T-helper 17 cell (primary cell): ENCODE data around the gene SLX9. TPM values are rescaled to one million over a fixed set of nuclear protein-coding genes. Genes with fewer than 3 reads are reported as not detected.

ENCODE experiments used
- ATAC-seq: fragments of 150-1000 bp; cut with Tn5 transposase; 2 replicates; pipeline ENCODE4 v1.10.0; 2021; ENCODE audit warnings: mild to moderate bottlenecking, moderate library complexity
- DNase-seq, 3 donors: peaks; one replicate each; pipeline versions ENCODE4 v3.0.0 to v3.0.0-alpha.2; 2020 to 2021
- H3K9me3 ChIP-seq: one replicate; pipeline ENCODE4 v1.7.0; 2013; ENCODE audit warnings: low read length, mild to moderate bottlenecking; ENCODE audit not compliant: control insufficient read depth, poor library complexity, severe bottlenecking
- H3K27ac Mint-ChIP-seq: one replicate; pipeline ENCODE4 v1.8.0; 2022; ENCODE audit warnings: mild to moderate bottlenecking, moderate library complexity, mixed read lengths
- H3K27me3 Mint-ChIP-seq: one replicate; pipeline ENCODE4 v1.8.0; 2022; ENCODE audit warnings: mixed read lengths
- H3K36me3 Mint-ChIP-seq: one replicate; pipeline ENCODE4 v1.8.0; 2022; ENCODE audit warnings: low read depth, mixed read lengths
- H3K4me1 Mint-ChIP-seq: one replicate; pipeline ENCODE4 v1.8.0; 2022; ENCODE audit warnings: mild to moderate bottlenecking, mixed read lengths
- H3K4me3 Mint-ChIP-seq: one replicate; pipeline ENCODE4 v1.8.0; 2022; ENCODE audit warnings: mild to moderate bottlenecking, moderate library complexity, mixed read lengths
- total RNA-seq, 4 donors: library from RNA in 2 of 4; stranded (reverse) in 2 of 4; gene quantifications; one replicate each; pipeline ENCODE4 v1.2.3 and lab custom pipeline; 2022 to 2026

The SLX9 gene
- total RNA-seq, 2 donors from 2014 or later = 14.0 to 15.4 TPM

GRCh38 chr21:44985441-44986401 is 45.9 kb downstream of the SLX9 start:
- Mint-ChIP-seq H3K27ac (no peak overlapping the region), H3K36me3 (no peaks in the 10 kb centered on the region), H3K27me3 (no peaks in the 10 kb centered on the region), H3K4me1 (no peaks in the 10 kb centered on the region), H3K4me3 (no peak overlapping the region)
- no peak for ATAC-seq
- peak in 1 of 3 donors; percentile 6 for DNase-seq
- no peaks in the 10 kb centered on the region for H3K9me3 ChIP-seq

DNA sequence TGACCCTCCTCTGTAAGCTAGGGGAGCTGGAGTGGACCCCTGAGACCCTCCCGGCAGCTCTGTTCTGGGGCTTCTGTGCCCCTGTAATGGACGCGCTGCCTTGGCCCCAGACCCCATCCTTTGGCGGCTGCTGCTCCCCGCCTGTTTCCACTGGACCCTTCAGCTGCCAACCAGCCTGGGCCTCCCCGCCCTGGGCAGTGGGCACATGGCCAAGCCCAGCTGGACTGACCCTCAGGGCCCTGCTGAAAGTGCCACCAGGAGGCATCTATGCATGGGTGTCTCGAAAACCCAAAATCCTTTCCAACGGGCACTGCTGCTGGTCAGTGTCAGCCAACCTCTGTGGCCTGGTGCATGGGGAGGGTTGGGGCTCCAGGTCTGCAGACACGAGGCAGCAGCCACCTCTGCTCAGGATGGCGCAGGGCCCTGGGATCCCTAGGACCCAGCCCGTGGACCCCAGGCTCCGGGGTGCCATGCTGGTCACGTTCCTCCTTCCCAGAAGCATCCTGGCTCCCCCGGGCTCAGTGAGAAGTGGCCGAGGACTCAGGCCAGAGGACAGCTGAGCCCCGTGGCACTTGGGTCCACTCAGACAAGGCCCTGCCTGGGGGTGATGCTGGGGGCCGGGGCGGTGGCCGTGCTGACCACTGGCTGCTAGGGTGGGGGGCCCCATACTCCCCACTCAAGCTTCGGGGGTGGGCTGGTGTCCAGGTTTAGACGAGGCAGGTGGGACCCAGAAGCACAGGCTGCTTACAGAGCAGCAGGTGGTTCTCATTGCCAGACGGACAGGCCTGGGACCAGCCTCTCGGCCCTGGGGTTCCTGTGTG is 46.9 kb downstream of the SLX9 start:
- H3K4me1 Mint-ChIP-seq = no peaks in the 10 kb centered on the region
- H3K9me3 ChIP-seq = no peaks in the 10 kb centered on the region
- H3K27ac Mint-ChIP-seq = no peak overlapping the region
- no peaks in the 10 kb centered on the region for H3K36me3 Mint-ChIP-seq
- no peak for ATAC-seq
- peak in 1 of 3 donors; percentile 11 for DNase-seq
- no peaks in the 10 kb centered on the region for H3K27me3 Mint-ChIP-seq
- H3K4me3 Mint-ChIP-seq = no peak overlapping the region

GRCh38 chr21:44987301-44987885 is 47.6 kb downstream of the SLX9 start:
- H3K27ac Mint-ChIP-seq = no peak overlapping the region
- H3K9me3 ChIP-seq = no peaks in the 10 kb centered on the region
- H3K4me3 Mint-ChIP-seq = no peak overlapping the region
- H3K4me1 Mint-ChIP-seq = no peaks in the 10 kb centered on the region
- no peak for DNase-seq
- no peaks in the 10 kb centered on the region for H3K27me3 Mint-ChIP-seq
- ATAC-seq = no peak
- H3K36me3 Mint-ChIP-seq = no peaks in the 10 kb centered on the region

GRCh38 chr21:44987886-44988606 is 48.2 kb downstream of the SLX9 start:
- Mint-ChIP-seq H3K27ac (no peak overlapping the region), H3K27me3 (no peaks in the 10 kb centered on the region), H3K4me1 (no peaks in the 10 kb centered on the region), H3K4me3 (no peak overlapping the region), H3K36me3 (no peaks in the 10 kb centered on the region)
- no peak for ATAC-seq
- DNase-seq = no peak
- no peaks in the 10 kb centered on the region for H3K9me3 ChIP-seq

DNA sequence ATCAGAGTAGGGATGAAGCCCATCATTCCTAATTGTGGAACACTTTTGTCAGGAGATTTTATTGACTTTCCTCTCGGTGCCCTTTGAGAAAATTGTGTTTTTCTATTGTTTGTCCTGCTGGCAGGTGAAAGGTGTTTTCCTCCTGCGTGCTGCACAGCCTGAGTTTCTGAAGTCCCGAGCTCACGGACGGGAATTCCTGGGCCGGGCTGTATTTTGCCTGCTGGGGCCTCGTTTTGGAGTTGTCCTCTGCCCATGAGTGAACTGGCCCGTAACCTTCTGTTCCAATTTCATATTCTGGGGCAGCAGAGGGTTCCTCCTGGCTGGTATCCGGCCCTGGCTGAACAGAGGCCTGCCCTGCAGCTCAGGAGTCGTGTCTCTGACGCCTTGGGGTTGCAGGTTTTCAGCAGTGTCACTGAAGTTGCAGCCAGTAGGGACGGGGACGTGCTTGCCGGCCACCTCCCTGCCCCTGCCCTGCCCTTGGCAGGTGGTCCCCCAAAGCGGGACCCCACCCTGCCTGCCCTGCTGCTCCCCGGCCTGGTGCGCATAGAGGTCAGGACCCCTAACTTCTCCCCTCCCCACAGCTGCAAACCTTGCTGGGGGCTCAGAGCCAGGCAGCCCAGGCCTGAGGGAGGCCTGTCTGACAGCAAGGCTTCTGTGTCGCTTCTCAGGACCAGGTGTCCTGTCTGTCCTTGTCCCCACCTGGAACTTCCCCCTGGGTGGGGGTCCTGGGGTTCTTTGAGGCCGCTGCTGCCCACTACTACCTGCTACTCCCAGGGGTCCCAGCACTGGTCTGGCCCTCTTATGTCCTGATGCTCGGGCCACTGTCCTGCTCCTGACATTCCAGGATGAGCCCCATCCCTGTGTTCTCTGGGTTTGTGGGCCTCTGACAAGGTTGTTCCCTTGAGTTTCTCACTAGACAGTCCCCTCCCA is 49.0 kb downstream of the SLX9 start:
- no peak overlapping the region for H3K4me3 Mint-ChIP-seq
- ATAC-seq = no peak
- no peaks in the 10 kb centered on the region for H3K9me3 ChIP-seq
- no peak overlapping the region for H3K27ac Mint-ChIP-seq
- no peaks in the 10 kb centered on the region for H3K4me1 Mint-ChIP-seq
- H3K36me3 Mint-ChIP-seq = no peaks in the 10 kb centered on the region
- no peaks in the 10 kb centered on the region for H3K27me3 Mint-ChIP-seq
- DNase-seq = no peak

DNA sequence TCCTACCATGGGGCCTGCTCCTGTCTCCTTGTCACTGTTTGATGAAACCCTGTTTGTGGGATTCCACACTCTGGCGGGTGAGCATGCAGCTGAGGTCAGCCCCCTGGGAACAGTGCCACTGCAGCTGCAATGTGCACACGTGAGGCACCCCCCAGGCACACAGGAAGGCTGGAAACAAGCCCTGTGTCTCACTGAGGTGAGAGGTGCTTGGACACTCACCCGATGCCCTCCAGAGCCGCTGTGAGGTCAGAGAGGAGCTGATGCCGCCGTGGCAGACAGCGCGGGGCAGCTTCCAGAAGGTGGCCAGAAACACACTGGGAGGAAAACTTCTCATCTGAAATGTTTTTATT is 49.7 kb downstream of the SLX9 start:
- DNase-seq (no peak), ATAC-seq (no peak)
- Mint-ChIP-seq H3K27me3 (no peaks in the 10 kb centered on the region), H3K36me3 (no peaks in the 10 kb centered on the region), H3K4me1 (no peaks in the 10 kb centered on the region), H3K27ac (no peak overlapping the region), H3K4me3 (no peak overlapping the region)
- no peaks in the 10 kb centered on the region for H3K9me3 ChIP-seq

DNA sequence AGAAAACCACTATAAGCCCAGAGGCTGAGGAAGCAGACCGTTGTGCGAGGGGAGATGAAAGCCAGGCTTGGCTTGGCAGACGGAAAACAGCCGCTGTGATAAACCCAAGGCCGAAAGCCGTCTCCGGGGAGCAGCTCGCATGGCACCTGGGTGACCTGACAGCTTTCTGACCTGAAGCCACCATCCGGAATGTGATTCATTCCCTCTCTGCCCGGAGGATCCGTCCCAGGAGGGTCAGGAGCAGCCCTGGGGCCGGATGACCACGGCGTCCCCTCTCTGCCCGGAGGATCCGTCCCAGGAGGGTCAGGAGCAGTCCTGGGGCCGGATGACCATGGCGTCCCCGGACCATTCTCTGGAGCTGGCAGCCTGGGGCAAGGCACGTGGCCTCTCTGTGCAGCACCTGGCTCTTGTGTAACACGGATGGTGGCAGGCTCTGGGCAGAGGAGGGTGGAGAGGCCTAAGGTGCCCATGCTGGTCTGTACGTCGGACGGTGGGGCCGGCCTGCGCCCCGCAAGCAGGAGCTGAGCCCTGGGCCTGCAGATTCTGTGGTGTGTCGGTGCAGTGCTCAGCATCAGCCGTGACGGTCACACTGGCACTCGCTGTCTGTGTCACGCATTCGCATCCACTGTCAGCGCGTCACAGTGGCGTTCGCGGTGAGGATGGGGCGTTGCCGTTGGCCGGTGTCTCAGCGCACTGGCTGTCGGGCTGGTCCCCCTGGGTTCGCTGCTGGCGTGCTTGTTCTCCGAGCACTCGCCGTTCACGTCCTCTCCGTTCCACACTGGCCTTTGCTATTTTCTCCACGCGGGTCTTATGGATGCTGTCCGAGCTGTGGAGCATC is 50.3 kb downstream of the SLX9 start:
- ATAC-seq (no peak), DNase-seq (no peak)
- no peak overlapping the region for H3K4me3 Mint-ChIP-seq
- H3K9me3 ChIP-seq = no peaks in the 10 kb centered on the region
- no peak overlapping the region for H3K27ac Mint-ChIP-seq
- no peaks in the 10 kb centered on the region for H3K4me1 Mint-ChIP-seq
- H3K36me3 Mint-ChIP-seq = no peaks in the 10 kb centered on the region
- H3K27me3 Mint-ChIP-seq = no peaks in the 10 kb centered on the region

- no peak overlapping the region for H3K4me3 Mint-ChIP-seq
- DNase-seq (no peak), ATAC-seq (no peak)
- no peaks in the 10 kb centered on the region for H3K36me3 Mint-ChIP-seq
- H3K27me3 Mint-ChIP-seq = no peaks in the 10 kb centered on the region
- H3K4me1 Mint-ChIP-seq = no peaks in the 10 kb centered on the region
- H3K9me3 ChIP-seq = no peaks in the 10 kb centered on the region
- H3K27ac Mint-ChIP-seq = no peak overlapping the region
Measured at GRCh38 chr21:44990921-44991320, 51.1 kb downstream of the SLX9 start.

- Mint-ChIP-seq H3K36me3 (no peaks in the 10 kb centered on the region), H3K4me1 (no peaks in the 10 kb centered on the region), H3K27me3 (no peaks in the 10 kb centered on the region), H3K4me3 (no peak overlapping the region), H3K27ac (no peak overlapping the region)
- ATAC-seq = no peak
- no peak for DNase-seq
- H3K9me3 ChIP-seq = no peaks in the 10 kb centered on the region
Measured at GRCh38 chr21:44991538-44992483, 52.0 kb downstream of the SLX9 start.

DNA sequence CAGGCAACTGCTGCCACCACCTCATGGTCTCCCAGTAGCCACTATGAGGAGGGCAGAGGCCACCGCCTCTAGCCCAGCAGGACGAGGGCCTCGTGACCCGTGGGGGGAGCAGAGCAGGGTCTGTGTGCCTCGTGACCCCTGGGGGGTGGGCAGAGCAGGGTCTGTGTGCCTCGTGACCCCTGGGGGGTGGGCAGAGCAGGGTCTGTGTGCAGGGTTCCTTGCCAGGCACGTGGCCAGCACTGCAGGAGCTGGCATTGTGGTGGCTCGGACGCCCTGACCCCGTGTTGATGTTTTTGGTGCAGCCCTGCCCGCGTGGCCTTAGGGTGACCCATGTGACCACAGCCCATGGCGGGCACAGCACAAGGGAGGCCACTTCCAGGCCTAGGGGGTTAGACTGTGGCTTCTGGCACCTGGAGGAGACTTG is 52.8 kb downstream of the SLX9 start:
- H3K9me3 ChIP-seq = no peaks in the 10 kb centered on the region
- Mint-ChIP-seq H3K27ac (no peak overlapping the region), H3K27me3 (no peaks in the 10 kb centered on the region), H3K36me3 (no peaks in the 10 kb centered on the region), H3K4me3 (peak overlapping the region; percentile 39), H3K4me1 (no peaks in the 10 kb centered on the region)
- DNase-seq (no peak), ATAC-seq (no peak)
